NCI-H2029 (cell line): ENCODE results near the gene TSPEAR.

ENCODE experiments used
- DNase-seq: peaks from one replicate; lab custom pipeline; 2025; lab: John Stamatoyannopoulos, UW

TSPEAR gene

DNA sequence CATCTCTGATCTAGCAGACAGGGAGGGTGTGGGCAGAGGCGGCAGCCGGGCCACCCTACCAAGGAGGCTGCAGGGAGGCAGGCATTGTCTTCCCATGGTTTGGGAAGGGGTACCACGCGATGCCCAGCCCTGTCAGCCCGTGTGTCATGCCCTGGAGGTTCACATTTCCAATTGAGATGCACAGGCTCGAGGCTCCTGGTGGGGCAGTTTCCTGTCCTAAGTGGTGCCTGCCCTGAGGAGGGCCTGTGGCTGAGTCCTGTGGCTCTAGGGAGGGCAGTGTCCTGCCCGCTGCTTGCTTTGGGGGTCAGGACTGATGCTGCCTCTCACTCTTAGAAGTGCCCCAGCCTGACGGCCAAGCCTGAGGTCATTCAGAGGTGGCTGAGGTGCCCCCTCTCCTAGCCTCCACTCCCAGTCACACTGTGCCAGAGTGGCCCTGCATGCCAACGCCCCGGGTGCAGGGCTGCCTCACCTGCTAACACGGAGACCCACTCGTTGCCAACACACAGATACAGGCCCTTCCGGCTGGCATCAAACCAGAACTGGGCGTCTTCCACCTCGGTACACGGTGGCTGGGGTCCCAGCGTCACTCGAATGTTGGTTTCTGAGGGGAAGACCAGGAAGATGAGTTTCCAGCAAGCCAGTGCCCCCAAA lies 183.3 kb downstream of the TSPEAR start:
- no peak for DNase-seq

DNA sequence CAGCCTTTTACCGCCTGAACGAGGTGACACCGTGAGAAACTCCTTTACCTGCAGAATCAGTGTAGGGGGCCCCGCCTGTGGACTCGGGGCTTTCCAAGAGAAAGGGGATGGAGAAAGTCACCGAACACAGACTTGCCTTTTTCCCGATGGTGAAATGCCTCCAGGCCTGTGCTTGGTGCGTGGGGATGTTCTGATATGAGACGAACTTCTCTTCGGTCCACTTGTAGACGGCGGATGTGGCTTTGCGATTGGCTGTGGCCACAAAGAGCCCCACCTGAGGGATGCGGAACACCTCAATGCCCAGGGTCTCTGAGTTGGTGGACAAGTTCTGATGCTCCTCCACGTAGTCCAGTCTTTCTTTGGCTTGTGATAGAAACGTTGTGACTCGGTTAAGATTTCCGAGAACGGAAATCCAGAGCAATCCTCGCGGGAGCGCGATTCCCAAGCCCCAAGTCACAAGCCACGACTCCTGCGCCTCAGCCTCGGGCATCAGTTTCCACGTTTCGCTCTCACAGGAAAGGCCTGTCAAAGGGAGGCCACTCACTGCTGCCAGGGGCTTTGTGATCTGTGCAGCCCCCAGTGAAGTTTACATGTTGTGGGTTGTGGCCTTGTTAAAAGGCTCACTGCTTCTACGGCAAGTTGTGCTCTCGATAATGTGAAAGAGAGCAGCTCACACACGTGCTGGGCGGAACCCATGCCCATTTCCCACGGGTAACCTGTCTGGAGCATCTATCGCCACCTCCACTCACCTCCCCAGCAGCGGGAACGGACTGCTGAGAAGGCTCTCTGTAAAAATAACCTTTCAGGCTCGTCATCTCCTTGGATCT lies 184.0 kb downstream of the TSPEAR start:
- no peak for DNase-seq

DNA sequence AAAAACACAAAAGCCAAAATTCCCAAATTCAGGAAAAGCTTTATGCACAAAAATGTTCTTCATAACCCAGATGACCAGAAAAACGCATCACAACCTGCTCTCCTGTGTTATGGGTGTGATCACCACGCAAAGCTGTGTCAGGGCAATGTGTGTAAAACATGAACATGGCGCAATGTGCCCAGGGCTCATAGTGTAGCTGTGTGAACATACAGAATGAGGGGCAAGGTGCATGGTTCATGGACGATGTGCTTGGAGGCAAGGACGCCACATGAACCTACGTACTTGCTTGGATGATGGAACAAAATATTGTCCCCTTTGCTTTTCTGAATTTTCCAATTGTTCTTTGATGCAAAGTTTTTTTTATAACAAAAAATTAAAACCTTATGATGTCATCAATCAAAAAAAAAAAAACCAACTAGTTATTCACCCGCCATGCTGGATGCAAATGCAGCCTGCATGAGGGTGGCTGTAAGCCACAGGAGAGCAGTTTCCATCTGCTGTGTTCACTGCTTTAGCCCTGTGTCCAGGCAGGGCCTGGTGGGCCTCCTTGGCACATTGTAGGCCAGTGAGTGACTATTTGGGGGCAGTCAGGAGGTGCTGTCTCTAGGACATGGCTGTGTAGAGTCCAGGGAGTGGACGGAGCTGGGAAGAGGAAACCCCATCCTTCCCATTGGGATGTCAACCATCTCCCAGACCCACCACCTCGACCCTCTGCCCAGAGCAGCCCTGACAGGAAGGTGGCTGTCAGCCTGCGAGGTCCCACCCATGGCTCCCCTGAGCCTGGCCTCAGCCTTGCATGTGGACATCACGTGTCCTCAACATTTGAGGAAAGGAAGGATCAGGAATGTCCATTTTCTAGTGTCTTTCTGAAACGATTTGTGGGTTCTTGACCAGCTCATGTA lies 185.0 kb downstream of the TSPEAR start:
- no peak for DNase-seq

DNA sequence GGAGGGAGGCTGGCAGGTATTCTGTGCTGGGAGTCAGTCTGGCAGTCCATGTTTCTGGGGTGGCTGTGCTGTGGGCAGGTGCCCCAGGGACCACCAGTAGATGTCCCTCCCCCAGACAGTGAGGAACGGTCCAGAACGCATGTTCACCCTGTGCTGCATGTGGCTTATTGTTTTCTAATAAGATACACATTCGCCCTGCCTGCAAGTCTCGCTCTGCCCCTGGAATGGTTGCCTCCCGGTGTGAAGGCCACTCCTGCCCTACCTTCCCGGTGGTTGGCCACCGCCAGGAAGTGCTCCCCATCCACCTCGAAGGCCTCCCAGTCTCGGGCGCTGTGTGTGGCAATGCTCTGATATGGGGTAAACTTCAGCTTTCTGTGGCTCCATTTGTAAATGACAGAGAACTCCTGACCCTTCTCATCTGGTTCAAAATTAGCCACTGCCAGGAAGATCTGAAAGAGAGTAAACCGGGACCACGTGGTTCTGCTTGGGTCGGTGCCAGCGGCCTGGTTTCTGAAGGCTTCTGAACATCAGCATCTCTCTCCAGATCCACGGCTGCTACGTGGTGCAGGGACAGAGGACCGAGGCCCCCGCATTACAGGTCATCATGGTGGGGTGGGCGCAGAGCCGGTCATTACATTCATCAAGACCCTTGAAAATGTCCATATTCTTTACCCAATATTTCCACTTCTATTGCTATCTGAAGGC lies 185.8 kb downstream of the TSPEAR start:
- no peak for DNase-seq

DNA sequence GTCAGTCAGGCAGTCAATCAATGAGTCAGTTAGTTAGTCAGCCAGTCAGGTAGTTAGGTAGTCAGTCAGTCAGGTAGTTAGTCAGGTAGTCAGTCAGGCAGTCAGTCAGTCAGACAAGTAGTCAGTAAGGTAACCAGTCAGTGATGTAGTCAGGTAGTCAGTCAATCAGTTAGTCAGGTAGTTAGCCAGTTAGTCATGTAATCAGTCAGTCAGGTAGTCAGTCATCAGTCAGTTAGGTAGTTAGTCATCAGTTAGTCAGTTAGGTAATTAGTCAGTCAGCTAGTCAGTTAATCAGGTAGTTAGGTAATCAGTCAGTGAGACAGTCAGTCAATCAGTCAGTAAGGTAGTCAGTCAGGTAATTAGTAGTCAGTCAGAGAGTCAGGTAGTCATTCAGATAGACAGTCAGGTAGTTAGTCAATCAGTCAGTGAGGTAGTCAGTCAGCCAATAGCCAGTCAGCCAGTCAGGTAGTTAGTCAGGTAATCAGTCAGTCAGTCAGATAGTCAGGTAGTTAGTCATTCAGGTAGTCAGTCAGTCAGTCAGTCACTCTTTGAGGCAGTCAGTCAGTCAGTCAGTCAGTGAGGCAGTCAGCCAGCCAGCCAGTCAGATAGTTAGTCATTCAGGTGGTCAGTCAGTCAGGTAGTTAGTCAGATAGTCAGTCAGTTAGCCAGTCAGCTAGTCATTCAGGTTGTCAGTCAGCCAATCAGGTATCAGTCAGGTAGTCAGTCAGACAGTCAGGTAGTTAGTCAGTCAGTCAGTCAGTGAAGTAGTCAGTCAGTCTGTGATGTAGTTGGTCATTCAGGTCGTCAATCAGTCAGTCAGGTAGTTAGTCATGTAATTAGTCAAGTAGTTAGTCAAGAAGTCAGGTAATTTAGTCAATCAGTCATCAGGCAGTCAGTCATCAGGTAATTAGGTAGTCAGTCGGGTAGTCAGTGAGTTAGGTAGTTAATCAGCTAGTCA lies 186.7 kb downstream of the TSPEAR start:
- DNase-seq, result no peak

DNA sequence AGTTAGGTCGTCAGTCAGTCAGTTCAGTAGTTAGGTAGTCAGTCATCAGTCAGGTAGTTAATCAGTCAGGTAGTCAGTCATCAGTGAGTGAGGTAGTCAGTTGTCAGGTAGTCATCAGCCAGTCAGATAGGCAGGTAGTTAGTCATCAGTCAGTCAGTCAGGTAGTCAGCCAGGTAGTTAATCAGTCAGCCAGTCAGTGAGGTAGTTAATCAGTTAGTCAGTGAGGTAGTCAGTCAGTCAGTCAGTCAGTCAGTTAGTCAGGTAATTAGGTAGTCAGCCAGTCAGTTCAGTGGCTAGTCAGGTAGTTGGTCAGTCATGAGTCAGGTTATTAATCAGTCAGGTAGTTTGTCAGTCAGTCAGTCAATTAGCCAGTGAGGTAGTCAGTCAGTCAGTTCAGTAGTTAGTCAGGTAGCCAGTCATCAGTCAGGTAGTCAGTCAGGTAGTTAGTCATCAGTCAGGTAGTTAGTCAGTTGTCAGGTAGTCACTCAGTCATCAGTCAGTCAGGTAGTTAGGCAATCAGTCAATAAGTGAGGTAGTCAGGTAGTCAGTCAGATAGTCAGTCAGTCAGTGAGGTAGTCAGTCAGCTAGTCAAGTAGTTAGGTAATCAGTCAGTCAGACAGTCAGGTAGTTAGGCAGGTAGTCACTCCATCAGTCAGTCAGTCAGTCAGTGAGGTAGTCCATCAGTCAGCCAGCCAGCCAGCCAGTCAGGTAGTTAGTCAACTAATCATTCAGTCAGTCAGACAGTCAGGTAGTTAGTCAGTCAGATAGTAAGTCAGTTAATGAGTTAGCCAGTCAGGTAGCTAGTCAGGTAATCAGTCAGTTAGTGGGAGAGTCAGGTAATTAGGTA lies 187.6 kb downstream of the TSPEAR start:
- no peak for DNase-seq

DNA sequence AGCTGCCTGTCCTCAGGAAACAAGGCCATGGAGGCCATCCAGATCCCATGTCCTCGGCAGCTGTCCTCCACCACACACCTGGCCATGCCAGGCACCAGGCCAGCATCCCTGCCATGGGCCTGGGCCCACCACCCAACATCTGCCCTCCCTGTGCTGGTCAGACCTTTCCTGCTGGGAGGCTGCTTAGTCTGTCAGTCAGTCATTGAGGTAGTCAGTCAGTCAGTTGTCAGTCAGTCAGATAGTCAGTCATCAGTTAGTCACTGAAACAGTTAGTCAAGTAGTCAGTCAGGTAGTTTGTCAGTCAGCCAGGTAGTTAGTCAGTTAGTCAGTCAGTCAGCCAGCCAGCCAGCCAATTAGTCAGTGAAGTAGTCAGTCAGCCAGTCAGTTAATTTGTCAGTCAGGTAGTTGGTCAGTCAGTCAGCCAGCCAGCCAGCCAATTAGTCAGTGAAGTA lies 188.6 kb downstream of the TSPEAR start:
- DNase-seq, result peak; percentile 27

DNA sequence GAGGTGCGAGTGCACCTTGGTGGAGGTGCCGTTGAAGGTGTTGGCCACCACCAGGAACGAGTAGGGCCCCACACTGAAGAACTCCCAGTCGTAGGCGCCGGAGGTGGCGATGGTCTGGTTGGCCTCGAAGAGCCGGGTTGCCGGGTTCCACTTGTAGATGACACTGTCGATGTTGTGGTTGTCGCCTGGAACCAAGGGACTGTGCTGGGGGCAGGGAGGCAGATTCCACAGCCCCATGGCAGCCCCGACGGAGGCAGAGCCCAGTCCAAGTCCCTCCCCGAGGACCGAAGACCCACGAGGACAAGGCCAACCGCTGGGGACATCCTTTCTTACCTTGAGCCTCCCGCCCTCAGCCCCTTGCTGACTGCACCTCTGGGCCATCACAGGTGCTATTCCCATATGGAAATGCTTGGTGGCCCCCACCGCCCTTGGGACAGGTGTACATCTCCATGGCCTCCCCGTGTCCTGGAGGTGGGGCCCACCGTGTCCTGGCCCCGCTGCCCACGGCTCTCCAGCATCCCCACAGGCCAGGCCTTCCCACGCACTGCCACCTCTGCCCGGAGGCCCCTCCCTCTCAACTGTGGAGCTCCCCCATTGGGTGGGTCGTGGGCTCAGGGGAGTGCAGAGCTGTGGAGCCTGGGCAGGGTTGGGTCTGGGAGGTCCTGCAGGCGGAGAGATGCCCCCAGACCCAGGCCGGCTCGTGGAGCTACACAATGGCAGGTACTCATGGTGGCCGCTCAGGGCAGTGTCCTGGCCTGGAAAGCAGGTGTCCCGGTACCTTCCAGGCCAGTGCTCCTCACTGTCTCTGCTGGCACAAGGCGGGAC lies 189.2 kb downstream of the TSPEAR start:
- DNase-seq, result no peak

DNA sequence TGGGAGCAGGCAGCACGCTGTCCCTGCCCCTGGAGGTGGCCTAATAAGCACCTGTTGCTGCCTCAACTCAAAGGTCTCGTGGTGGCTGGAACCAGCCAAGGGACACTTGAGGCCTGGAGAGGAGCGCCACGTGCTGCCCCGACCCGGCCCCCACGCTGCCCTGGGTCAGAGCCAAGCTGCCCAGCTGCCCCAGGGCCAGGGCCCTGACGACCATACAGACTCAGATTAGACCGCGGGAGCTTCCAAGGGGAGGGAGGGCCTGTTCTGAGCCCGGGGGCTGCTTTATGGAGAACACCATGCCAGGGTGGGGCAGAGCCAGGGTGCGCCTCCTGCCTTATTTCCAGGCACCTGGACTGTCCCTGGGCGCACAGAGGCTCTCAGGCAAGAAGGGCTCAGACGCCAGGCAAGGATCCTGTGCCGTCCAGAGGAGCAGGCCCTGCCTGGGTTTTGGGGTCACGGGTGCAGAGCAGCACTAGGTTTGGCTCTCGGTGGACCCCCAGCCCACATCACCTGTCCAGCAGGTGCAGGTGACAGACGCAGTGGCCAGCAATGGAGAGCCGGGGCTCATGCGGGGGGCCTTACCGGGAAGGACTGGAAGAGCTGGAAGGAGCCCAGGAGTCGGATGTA lies 190.0 kb downstream of the TSPEAR start:
- DNase-seq, result no peak

DNA sequence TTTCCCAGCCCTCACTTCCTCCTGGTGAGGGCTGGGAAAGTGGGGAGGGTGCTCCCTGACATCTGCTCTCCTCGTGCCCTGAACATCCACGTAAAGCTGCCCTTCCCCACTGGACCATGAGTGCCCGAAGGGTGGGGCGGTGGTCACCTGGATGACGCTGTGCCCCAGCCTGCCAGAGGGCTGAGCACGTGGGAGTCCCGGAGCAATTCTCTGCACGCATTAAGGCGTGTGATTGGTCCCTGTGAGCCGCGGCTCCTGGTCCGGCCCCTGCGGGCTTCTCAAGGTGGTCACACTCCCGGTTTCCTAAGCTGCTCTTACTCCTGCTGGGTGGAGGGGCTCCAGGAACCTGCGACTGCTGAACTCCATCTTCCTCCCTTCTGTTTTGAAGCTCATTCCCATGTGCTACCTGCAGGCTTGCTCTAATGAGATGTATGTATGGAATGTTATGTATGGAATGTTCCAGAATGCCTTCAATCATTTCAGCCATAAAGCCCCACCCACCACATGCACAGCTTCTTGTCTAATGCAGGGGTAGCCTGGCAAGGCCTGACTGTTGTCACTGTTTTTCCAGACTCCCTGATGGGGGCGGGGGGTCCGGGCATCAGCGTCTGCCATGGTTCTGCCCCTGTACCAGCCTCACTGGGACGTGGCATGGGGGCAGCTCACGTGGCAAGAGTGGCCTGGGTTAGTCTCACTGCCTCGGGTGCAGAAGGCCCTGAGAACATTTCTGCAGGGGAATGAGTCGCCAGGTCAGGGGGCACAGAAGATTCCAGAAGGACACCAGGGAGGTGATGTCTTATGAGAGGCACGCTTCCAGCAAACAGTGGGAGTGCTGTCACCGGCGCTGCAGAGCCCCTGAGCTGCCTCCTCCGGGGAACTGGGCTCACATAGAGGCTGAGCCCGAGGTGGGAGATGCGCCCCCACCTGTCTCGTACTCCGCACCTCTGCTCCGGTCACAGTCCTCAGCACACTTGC lies 190.8 kb downstream of the TSPEAR start:
- no peak for DNase-seq

DNA sequence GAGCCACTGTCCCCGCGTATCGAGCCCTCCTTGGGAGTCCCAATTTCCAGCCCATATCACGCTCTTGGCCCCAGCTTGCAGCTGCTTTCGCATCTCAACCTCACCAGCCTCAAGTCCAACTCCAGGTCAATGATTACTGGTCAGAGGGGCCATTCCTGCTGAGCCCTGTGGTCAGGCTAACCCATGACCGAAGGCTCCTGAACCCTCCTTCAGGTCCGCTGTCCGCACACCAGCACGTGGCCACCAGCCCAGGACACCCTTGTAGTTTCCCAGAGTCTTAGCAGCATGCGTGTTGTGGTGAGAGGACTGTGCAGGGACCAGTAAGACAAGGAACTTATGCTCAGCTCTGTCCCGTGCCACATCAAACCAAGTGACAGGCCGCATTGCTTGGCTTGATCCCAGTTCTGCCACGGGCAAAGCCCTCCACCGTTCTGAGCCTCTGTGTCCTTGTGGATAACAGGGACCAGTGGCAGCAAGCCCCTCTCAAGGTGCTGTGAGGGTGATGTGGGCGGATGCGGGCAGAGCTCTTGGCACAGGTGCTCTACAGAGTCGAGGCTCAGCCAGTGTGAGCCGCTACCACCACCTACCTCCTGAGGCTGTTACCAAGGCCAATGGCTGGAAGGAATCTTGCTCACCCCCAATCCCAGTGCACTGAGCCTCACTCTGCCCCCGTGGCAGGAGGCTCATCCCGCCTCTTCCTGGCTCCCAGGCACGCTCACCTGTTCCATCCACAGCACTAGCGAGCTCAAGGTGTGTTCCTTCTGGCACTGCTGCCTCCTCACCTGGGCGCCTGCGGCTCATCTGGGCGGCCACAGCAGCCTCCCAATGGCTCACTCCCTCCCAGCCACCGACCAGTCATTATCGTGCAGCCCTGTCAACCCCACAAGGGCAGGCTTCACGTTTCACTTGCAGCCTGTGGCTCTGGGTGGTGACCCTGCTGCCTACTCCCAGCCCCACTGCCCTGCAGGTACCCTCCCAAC lies 191.7 kb downstream of the TSPEAR start:
- DNase-seq, result no peak

DNA sequence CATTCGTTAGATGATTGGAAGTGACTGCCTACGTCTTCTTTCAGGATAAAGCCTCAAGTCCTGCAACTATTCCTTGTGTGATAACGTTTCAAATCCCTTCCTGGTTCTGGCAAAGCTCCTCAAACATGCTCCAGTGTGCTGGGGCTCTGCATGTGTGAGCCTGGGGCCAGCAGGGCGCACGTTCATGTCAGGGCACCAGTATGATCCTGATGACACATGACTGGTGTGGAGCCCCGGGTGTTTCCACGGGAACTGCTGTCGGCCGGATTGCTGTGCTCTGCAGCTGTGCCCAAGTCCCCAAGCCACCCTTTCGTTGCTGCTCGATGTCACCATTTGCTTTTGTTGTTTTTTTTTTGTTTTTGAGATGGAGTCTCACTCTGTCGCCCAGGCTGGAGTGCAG lies 192.7 kb downstream of the TSPEAR start:
- no peak for DNase-seq

DNA sequence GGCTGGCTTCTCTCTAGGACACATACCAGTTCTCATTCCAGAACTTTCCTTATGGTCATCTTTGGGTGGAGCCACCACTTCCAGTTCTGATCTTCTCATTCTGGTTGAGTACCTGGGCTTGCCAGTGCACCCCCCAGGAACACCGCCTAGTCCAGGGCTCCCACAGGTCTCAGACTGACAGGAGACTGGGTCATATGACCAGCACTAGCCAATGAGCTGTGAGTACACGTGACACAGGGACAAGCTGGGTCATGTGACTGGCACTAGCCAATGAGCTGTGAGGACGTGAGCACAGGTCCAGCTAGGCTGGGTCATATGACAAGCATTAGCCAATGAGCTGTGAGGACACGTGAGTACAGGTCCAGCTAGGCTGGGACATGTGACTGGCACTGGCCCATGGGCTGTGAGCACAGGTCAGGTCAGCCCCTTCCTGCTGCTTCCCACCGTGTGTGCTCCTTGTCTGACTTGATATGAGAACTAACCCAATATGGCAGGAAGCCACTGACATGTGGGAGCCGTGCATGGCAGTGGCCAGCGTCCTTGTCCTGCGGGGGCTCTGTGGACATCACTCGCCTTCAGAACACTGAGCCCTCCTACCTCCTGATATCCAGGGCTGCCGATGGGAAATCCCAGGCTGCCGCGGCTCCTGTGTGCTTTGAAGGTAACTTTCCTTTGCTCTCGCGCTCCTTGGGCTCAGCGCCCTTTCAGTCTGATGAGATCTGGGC lies 194.0 kb downstream of the TSPEAR start:
- DNase-seq, result peak; percentile 98

DNA sequence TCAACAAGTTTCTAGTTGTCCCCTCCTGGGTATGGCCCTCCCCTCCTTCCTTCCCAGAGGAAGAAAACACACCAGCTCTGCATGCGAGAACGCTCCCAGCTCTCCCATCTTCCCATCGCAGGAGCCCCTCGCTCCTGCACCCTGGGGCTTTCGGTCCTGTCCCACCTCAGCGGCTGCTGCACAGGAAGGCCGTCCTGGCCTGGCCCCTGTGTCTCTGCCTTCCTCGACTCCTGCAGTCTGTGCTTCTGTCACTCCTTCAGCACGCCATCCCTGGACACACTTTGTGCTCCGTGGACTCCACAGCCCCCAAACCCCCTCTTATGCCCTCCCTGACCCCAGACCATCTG lies 194.6 kb downstream of the TSPEAR start:
- DNase-seq, result no peak

DNA sequence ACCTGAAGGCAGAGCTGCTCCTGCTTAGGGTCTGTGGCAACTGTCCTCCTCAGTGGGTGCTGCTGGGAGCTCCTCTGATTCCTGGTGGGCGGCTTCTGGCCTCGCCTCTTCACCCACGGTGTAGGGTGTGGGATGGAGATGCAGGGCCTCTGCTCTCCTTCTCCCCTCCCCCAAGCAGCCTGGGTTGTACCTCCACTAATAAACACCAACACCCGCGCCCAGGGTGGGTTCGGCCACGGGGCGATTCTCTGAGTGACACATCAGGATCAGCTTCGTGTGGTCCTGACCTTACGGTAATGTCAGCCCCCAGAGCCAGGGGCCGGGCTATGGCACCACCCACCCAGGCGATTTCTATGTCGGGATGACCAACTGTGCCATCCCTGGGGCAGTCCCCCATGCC lies 195.0 kb downstream of the TSPEAR start:
- no peak for DNase-seq
